WTC11 (cell line): ENCODE data around the gene RBX1. TPM values are rescaled to one million over a fixed set of nuclear protein-coding genes. Genes with fewer than 3 reads are reported as not detected.

Experiments used
- ATAC-seq: fragments of 200-7000 bp; cut with Tn5 transposase; 2 replicates; pipeline ENCODE4 v1.10.0; 2021; ENCODE audit warnings: mild to moderate bottlenecking, moderate library complexity
- CTCF ChIA-PET: fragments of 300-600 bp; sonication (Branson Sonifier 250); formaldehyde crosslinking; loops from one replicate; lab custom pipeline; 2021; ENCODE audit warnings: antibody characterized with exemption; lab: Charles Lee
- POLR2A ChIA-PET: fragments of 350-600 bp; sonication (Branson Sonifier 250); formaldehyde crosslinking; loops from one replicate; lab custom pipeline; 2021; ENCODE audit warnings: antibody characterized with exemption; lab: Charles Lee
- DNase-seq: peaks from one replicate; pipeline ENCODE4 v3.0.0; 2021; ENCODE audit warnings: low spot score
- H3K27ac Mint-ChIP-seq: 2 replicates; pipeline ENCODE4 v1.8.0; 2021; ENCODE audit warnings: mixed read lengths
- H3K27me3 Mint-ChIP-seq: 2 replicates; pipeline ENCODE4 v1.8.0; 2021; ENCODE audit warnings: low read depth, mild to moderate bottlenecking, moderate library complexity, mixed read lengths
- H3K36me3 Mint-ChIP-seq: 2 replicates; pipeline ENCODE4 v1.8.0; 2021; ENCODE audit warnings: mixed read lengths
- H3K4me1 Mint-ChIP-seq: 2 replicates; pipeline ENCODE4 v1.8.0; 2022; ENCODE audit warnings: mixed read lengths
- H3K4me3 Mint-ChIP-seq: 2 replicates; pipeline ENCODE4 v1.8.0; 2021; ENCODE audit warnings: mild to moderate bottlenecking, moderate library complexity, mixed read lengths
- H3K9me3 Mint-ChIP-seq: 2 replicates; pipeline ENCODE4 v1.8.0; 2021; ENCODE audit warnings: mixed read lengths
- AFF4 ChIP-seq: sonication (generic); formaldehyde crosslinking; IDR thresholded peaks from 2 replicates; pipeline ENCODE4 v1.8.1; 2023; ENCODE audit warnings: mild to moderate bottlenecking, missing genetic modification reagents, borderline replicate concordance
- FOXP4 ChIP-seq: sonication (generic); formaldehyde crosslinking; IDR thresholded peaks from 2 replicates; pipeline ENCODE4 v1.8.0; 2022; ENCODE audit warnings: mild to moderate bottlenecking, missing genetic modification reagents
- GABPB1 ChIP-seq: sonication (generic); formaldehyde crosslinking; IDR thresholded peaks from 2 replicates; pipeline ENCODE4 v1.8.1; 2023; ENCODE audit warnings: mild to moderate bottlenecking, missing genetic modification reagents
- GTF2I ChIP-seq: fragments of 250-450 bp; sonication (Bioruptor Pico); conservative IDR thresholded peaks from 2 replicates; pipeline ENCODE4 v1.4.0; 2021; ENCODE audit warnings: mild to moderate bottlenecking
- HMGA2 ChIP-seq: fragments of 250-450 bp; sonication (Bioruptor Pico); IDR thresholded peaks from 2 replicates; pipeline ENCODE4 v1.4.0; 2021; ENCODE audit warnings: mild to moderate bottlenecking, moderate library complexity
- HMGXB4 ChIP-seq: sonication (generic); formaldehyde crosslinking; IDR thresholded peaks from 2 replicates; pipeline ENCODE4 v1.8.1; 2023; ENCODE audit warnings: mild to moderate bottlenecking, moderate library complexity, missing genetic modification reagents
- JUN ChIP-seq: sonication (generic); formaldehyde crosslinking; IDR thresholded peaks from 2 replicates; pipeline ENCODE4 v1.8.0; 2023; ENCODE audit warnings: mild to moderate bottlenecking, missing genetic modification reagents
- NR2C2 ChIP-seq: sonication (generic); formaldehyde crosslinking; IDR thresholded peaks from 2 replicates; pipeline ENCODE4 v1.8.0; 2022; ENCODE audit warnings: mild to moderate bottlenecking, missing genetic modification reagents
- OVOL2 ChIP-seq: fragments of 250-450 bp; sonication (Bioruptor Pico); IDR thresholded peaks from 2 replicates; pipeline ENCODE4 v1.9.0; 2021; ENCODE audit warnings: mild to moderate bottlenecking, borderline replicate concordance
- PREB ChIP-seq: sonication (generic); formaldehyde crosslinking; IDR thresholded peaks from 2 replicates; pipeline ENCODE4 v1.8.1; 2022; ENCODE audit warnings: mild to moderate bottlenecking, missing genetic modification reagents, moderate library complexity, borderline replicate concordance
- PRRX2 ChIP-seq: fragments of 250-450 bp; sonication (Bioruptor Pico); IDR thresholded peaks from 2 replicates; pipeline ENCODE4 v1.8.0; 2021; ENCODE audit warnings: mild to moderate bottlenecking
- USF1 ChIP-seq: sonication (generic); formaldehyde crosslinking; IDR thresholded peaks from 2 replicates; pipeline ENCODE4 v1.8.0; 2022; ENCODE audit warnings: mild to moderate bottlenecking, missing genetic modification reagents
- ZNF396 ChIP-seq: fragments of 250-450 bp; sonication (Bioruptor Pico); IDR thresholded peaks from 2 replicates; pipeline ENCODE4 v1.8.0; 2021; ENCODE audit warnings: mild to moderate bottlenecking, moderate library complexity, borderline replicate concordance
- ZNF416 ChIP-seq: fragments of 250-450 bp; sonication (Bioruptor Pico); IDR thresholded peaks from 2 replicates; pipeline ENCODE4 v1.9.0; 2021; ENCODE audit warnings: mild to moderate bottlenecking, inconsistent platforms
- ZNF425 ChIP-seq: fragments of 250-450 bp; sonication (Bioruptor Pico); conservative IDR thresholded peaks from 2 replicates; pipeline ENCODE4 v1.9.0; 2021; ENCODE audit warnings: mild to moderate bottlenecking
- total RNA-seq: library from RNA; stranded (reverse); gene quantifications from 3 replicates; pipeline ENCODE4 v1.2.3, GENCODE V29; 2021

RBX1 gene
- total RNA-seq, 1 experiment from 2014 or later: 70.8 TPM

GRCh38 chr22:41015003-41015402, 63.8 kb downstream of the RBX1 start:
- H3K27me3 Mint-ChIP-seq: no peaks in the 10 kb centered on the region
- H3K27ac Mint-ChIP-seq: no peak overlapping the region
- H3K36me3 Mint-ChIP-seq: no peaks in the 10 kb centered on the region
- peaks cover 1% of the 10 kb centered on the region for H3K4me1 Mint-ChIP-seq
- ChIA-PET POLR2A (no interaction called here), CTCF (no interaction called here)
- DNase-seq (no peak), ATAC-seq (no peak)
- TF ChIP-seq ZNF396 (CRISPR knock-in tag) (no peak), AFF4 (CRISPR knock-in tag) (no peak), PRRX2 (no peak), ZNF425 (CRISPR knock-in tag) (no peak), NR2C2 (CRISPR knock-in tag) (no peak), HMGXB4 (CRISPR knock-in tag) (no peak), GTF2I (CRISPR knock-in tag) (no peak), HMGA2 (no peak), OVOL2 (CRISPR knock-in tag) (no peak), ZNF416 (CRISPR knock-in tag) (no peak), FOXP4 (no peak), USF1 (CRISPR knock-in tag) (no peak), GABPB1 (no peak), JUN (CRISPR knock-in tag) (no peak), PREB (CRISPR knock-in tag) (no peak)
- H3K4me3 Mint-ChIP-seq: no peak overlapping the region
- H3K9me3 Mint-ChIP-seq: no peaks in the 10 kb centered on the region
